Measurements from ENCODE around the gene ARL6IP6. TPM values are rescaled to one million over a fixed set of nuclear protein-coding genes. Genes with fewer than 3 reads are reported as not detected.

Gene ARL6IP6
- total and polyA plus RNA-seq, 10 of the 15 experiments (the other 5 are each of a cell fraction or from before 2014, with no cell fraction given): 15.8 to 87.3 (median 28.4) TPM

- POLR2A ChIA-PET: no interaction called here
- intact Hi-C loops (cut with micrococcal nuclease; ENCODE audit: unreplicated experiment) (no loop called here), in situ Hi-C loops (cut with MboI) (loop anchor here (25.0 kb wide), 1 partner anchor 1437 kb away; the partner anchor contains the start of gene NMI)
- BruUV-seq (replicated peaks): no TSS peak
- no peak overlapping the region; the same call in 1 of the 2 replicates for H3K27ac ChIP-seq (ENCODE audit: control insufficient read depth, insufficient read depth)
- CTCF ChIA-PET: interaction anchor here (2.4 kb wide), 2 partner anchors 10 to 19 kb away, joined by 6 to 12 read pairs; no protein-coding TSS in a partner anchor
- no peak overlapping the region; the same call in 1 of the 2 replicates for H2AFZ ChIP-seq (ENCODE audit: control insufficient read depth, low read depth, low read length)
- no peaks in the 10 kb centered on the region for H3K36me3 ChIP-seq (ENCODE audit: control insufficient read depth in 2 of 2, insufficient read depth in 2 of 2, low read length in 1 of 2)
- ATAC-seq (no peak; the same call in 2 of the 3 replicates), FAIRE-seq (no peak), DNase-seq (ENCODE audit: low read depth, low spot score) (no peak)
- peaks cover 11% of the 10 kb centered on the region; the same call in 1 of the 2 replicates for H3K4me1 ChIP-seq (ENCODE audit: control insufficient read depth, insufficient read depth, low read length)
- RAD21 ChIA-PET (ENCODE audit: unreplicated experiment): no interaction called here
- SMC1A ChIA-PET (ENCODE audit: uncharacterized antibody, unreplicated experiment): interaction anchor here (1.2 kb wide), 1 partner anchor 16 kb away, joined by 3 read pairs; no protein-coding TSS in a partner anchor
- 100% methylated on average over 1 of the region's 1 CpG for WGBS (ENCODE audit: insufficient coverage, insufficient replicate concordance, low lambda C conversion rate, missing lambda C conversion rate)
- no peaks in the 10 kb centered on the region for H4K20me1 ChIP-seq (ENCODE audit: control insufficient read depth, insufficient read depth)
- H3K4me2 ChIP-seq (ENCODE audit: control insufficient read depth, insufficient read depth): peak overlapping the region; percentile 57; the same call in 1 of the 2 replicates
- peak overlapping the region; percentile 35; the same call in 1 of the 2 replicates for H3K4me3 ChIP-seq
- H3K79me2 ChIP-seq (ENCODE audit: control insufficient read depth, insufficient read depth, low read length): peaks cover 36% of the 10 kb centered on the region
- TF ChIP-seq RBBP5 (conservative IDR thresholded peaks at IDR 0.05): no peak
- TF ChIP-seq CHD4 (IDR thresholded peaks at IDR 0.05): no peak
- TF ChIP-seq EGR1 (IDR thresholded peaks at IDR 0.05; ENCODE audit: borderline replicate concordance in 1 of 2, low read depth in 2 of 2, low read length in 2 of 2): no peak
- TF ChIP-seq ZBTB11 (CRISPR knock-in tag; IDR thresholded peaks at IDR 0.05): no peak
- TF ChIP-seq DPF2 (IDR thresholded peaks at IDR 0.05): no peak
- H3K9ac ChIP-seq (ENCODE audit: control insufficient read depth, insufficient read depth, low read length): no peak overlapping the region
- no peaks in the 10 kb centered on the region for H3K9me3 ChIP-seq (replicated peaks; ENCODE audit: control insufficient read depth, insufficient read depth, low read length)
- no peaks in the 10 kb centered on the region for H3K27me3 ChIP-seq (replicated peaks in 1 of 2; ENCODE audit: control insufficient read depth in 2 of 2, insufficient read depth in 2 of 2, low read length in 1 of 2)
These were observed 5.5 kb downstream of the ARL6IP6 start for GRCh38 chr2:152723918-152724317.
